ENCODE measurements around the gene SLC22A31.
A peak's percentile ranks its signal among the peaks of the same experiment; 100 is the strongest.
"Not testable (repeated sequence)": the region's sequence is repeated elsewhere in the genome, so short reads cannot be mapped to it uniquely, and the experiment has no call there.

The SLC22A31 gene

GRCh38 chr16:89200124-89200849 is at the start of gene SLC22A31:
SLC22A31 (minus strand) TSS chr16:89200537; CDS start chr16:89200501, 36 bp downstream.
- Histone ChIP-seq H3K27me3 (ENCODE audit: control insufficient read depth, insufficient read depth, low read length) (peaks cover 67% of the 10 kb centered on the region), H3K9ac (ENCODE audit: low read length) (peak within 1 kb of the TSS; percentile 43), H3K4me3 (ENCODE audit: low read depth, low read length) (peak within 1 kb of the TSS; percentile 81), H3K4me1 (ENCODE audit: control insufficient read depth, insufficient read depth, low read length) (peaks cover 11% of the 10 kb centered on the region), H3K27ac (ENCODE audit: low read depth, low read length) (no peak within 1 kb of the TSS), H3K36me3 (ENCODE audit: control insufficient read depth, insufficient read depth, low read length) (no peaks in the 10 kb centered on the region), H3K9me3 (ENCODE audit: control insufficient read depth, insufficient read depth, low read depth, low read length) (no peaks in the 10 kb centered on the region)

GRCh38 chr16:89248196-89248982 is 48.1 kb upstream of the SLC22A31 start:
- Histone ChIP-seq H3K4me1 (ENCODE audit: control insufficient read depth, insufficient read depth, low read length) (no peaks in the 10 kb centered on the region), H3K27me3 (ENCODE audit: control insufficient read depth, insufficient read depth, low read length) (peaks cover 22% of the 10 kb centered on the region), H3K27ac (ENCODE audit: low read depth, low read length) (no peak overlapping the region), H3K9me3 (ENCODE audit: control insufficient read depth, insufficient read depth, low read depth, low read length) (peaks cover 7% of the 10 kb centered on the region; the same call in 1 of the 2 replicates), H3K4me3 (ENCODE audit: low read depth, low read length) (peak overlapping the region; percentile 68), H3K9ac (ENCODE audit: low read length) (no peak overlapping the region), H3K36me3 (ENCODE audit: control insufficient read depth, insufficient read depth, low read length) (no peaks in the 10 kb centered on the region)

- not testable (repeated sequence) for H3K27ac ChIP-seq (ENCODE audit: low read depth, low read length); H3K36me3 ChIP-seq (ENCODE audit: control insufficient read depth, insufficient read depth, low read length); H3K9me3 ChIP-seq (ENCODE audit: control insufficient read depth, insufficient read depth, low read depth, low read length); H3K4me1 ChIP-seq (ENCODE audit: control insufficient read depth, insufficient read depth, low read length)
- Histone ChIP-seq H3K4me3 (ENCODE audit: low read depth, low read length) (peak overlapping the region; percentile 68), H3K27me3 (ENCODE audit: control insufficient read depth, insufficient read depth, low read length) (peaks cover 22% of the 10 kb centered on the region), H3K9ac (ENCODE audit: low read length) (peak overlapping the region; percentile 31)
Observed at GRCh38 chr16:89247734-89248075, 47.4 kb upstream of the SLC22A31 start.

GRCh38 chr16:89246903-89247733 is 46.8 kb upstream of the SLC22A31 start:
- H3K4me1 ChIP-seq (ENCODE audit: control insufficient read depth, insufficient read depth, low read length) = no peaks in the 10 kb centered on the region
- peaks cover 7% of the 10 kb centered on the region; the same call in 1 of the 2 replicates for H3K9me3 ChIP-seq (ENCODE audit: control insufficient read depth, insufficient read depth, low read depth, low read length)
- peak overlapping the region; percentile 73 for H3K9ac ChIP-seq (ENCODE audit: low read length)
- peaks cover 22% of the 10 kb centered on the region for H3K27me3 ChIP-seq (ENCODE audit: control insufficient read depth, insufficient read depth, low read length)
- H3K27ac ChIP-seq (ENCODE audit: low read depth, low read length) = no peak overlapping the region
- H3K4me3 ChIP-seq (ENCODE audit: low read depth, low read length) = peak overlapping the region; percentile 68
- H3K36me3 ChIP-seq (ENCODE audit: control insufficient read depth, insufficient read depth, low read length) = no peaks in the 10 kb centered on the region

GRCh38 chr16:89246383-89246902 is 46.1 kb upstream of the SLC22A31 start:
- Histone ChIP-seq H3K9ac (ENCODE audit: low read length) (peak overlapping the region; percentile 73), H3K27me3 (ENCODE audit: control insufficient read depth, insufficient read depth, low read length) (peaks cover 22% of the 10 kb centered on the region), H3K4me3 (ENCODE audit: low read depth, low read length) (peak overlapping the region; percentile 68), H3K9me3 (ENCODE audit: control insufficient read depth, insufficient read depth, low read depth, low read length) (peaks cover 7% of the 10 kb centered on the region; the same call in 1 of the 2 replicates), H3K36me3 (ENCODE audit: control insufficient read depth, insufficient read depth, low read length) (no peaks in the 10 kb centered on the region), H3K27ac (ENCODE audit: low read depth, low read length) (no peak overlapping the region), H3K4me1 (ENCODE audit: control insufficient read depth, insufficient read depth, low read length) (no peaks in the 10 kb centered on the region)

GRCh38 chr16:89244754-89245153 is 44.4 kb upstream of the SLC22A31 start:
- Histone ChIP-seq H3K36me3 (ENCODE audit: control insufficient read depth, insufficient read depth, low read length) (no peaks in the 10 kb centered on the region), H3K4me1 (ENCODE audit: control insufficient read depth, insufficient read depth, low read length) (no peaks in the 10 kb centered on the region), H3K4me3 (ENCODE audit: low read depth, low read length) (no peak overlapping the region), H3K9me3 (ENCODE audit: control insufficient read depth, insufficient read depth, low read depth, low read length) (peaks cover 4% of the 10 kb centered on the region; the same call in 1 of the 2 replicates), H3K27ac (ENCODE audit: low read depth, low read length) (no peak overlapping the region), H3K27me3 (ENCODE audit: control insufficient read depth, insufficient read depth, low read length) (peaks cover 22% of the 10 kb centered on the region), H3K9ac (ENCODE audit: low read length) (no peak overlapping the region)

GRCh38 chr16:89244264-89244663 is 43.9 kb upstream of the SLC22A31 start:
- not testable (repeated sequence) for H3K36me3 ChIP-seq (ENCODE audit: control insufficient read depth, insufficient read depth, low read length); H3K4me1 ChIP-seq (ENCODE audit: control insufficient read depth, insufficient read depth, low read length); H3K4me3 ChIP-seq (ENCODE audit: low read depth, low read length); H3K9me3 ChIP-seq (ENCODE audit: control insufficient read depth, insufficient read depth, low read depth, low read length); H3K27ac ChIP-seq (ENCODE audit: low read depth, low read length); H3K9ac ChIP-seq (ENCODE audit: low read length)
- peaks cover 22% of the 10 kb centered on the region for H3K27me3 ChIP-seq (ENCODE audit: control insufficient read depth, insufficient read depth, low read length)

GRCh38 chr16:89243664-89244063 is 43.3 kb upstream of the SLC22A31 start:
- Histone ChIP-seq H3K27me3 (ENCODE audit: control insufficient read depth, insufficient read depth, low read length) (peaks cover 17% of the 10 kb centered on the region), H3K27ac (ENCODE audit: low read depth, low read length) (no peak overlapping the region), H3K9ac (ENCODE audit: low read length) (no peak overlapping the region), H3K9me3 (ENCODE audit: control insufficient read depth, insufficient read depth, low read depth, low read length) (peaks cover 4% of the 10 kb centered on the region; the same call in 1 of the 2 replicates), H3K4me1 (ENCODE audit: control insufficient read depth, insufficient read depth, low read length) (no peaks in the 10 kb centered on the region), H3K36me3 (ENCODE audit: control insufficient read depth, insufficient read depth, low read length) (no peaks in the 10 kb centered on the region), H3K4me3 (ENCODE audit: low read depth, low read length) (no peak overlapping the region)

GRCh38 chr16:89242795-89243200 is 42.5 kb upstream of the SLC22A31 start:
- Histone ChIP-seq H3K4me1 (ENCODE audit: control insufficient read depth, insufficient read depth, low read length) (no peaks in the 10 kb centered on the region), H3K9me3 (ENCODE audit: control insufficient read depth, insufficient read depth, low read depth, low read length) (peaks cover 4% of the 10 kb centered on the region; the same call in 1 of the 2 replicates), H3K9ac (ENCODE audit: low read length) (no peak overlapping the region), H3K27ac (ENCODE audit: low read depth, low read length) (no peak overlapping the region), H3K4me3 (ENCODE audit: low read depth, low read length) (no peak overlapping the region), H3K27me3 (ENCODE audit: control insufficient read depth, insufficient read depth, low read length) (peaks cover 8% of the 10 kb centered on the region), H3K36me3 (ENCODE audit: control insufficient read depth, insufficient read depth, low read length) (no peaks in the 10 kb centered on the region)

GRCh38 chr16:89241187-89242007 is 41.1 kb upstream of the SLC22A31 start:
- peak overlapping the region; percentile 20 for H3K27ac ChIP-seq (ENCODE audit: low read depth, low read length)
- H3K9ac ChIP-seq (ENCODE audit: low read length) = peak overlapping the region; percentile 77
- H3K27me3 ChIP-seq (ENCODE audit: control insufficient read depth, insufficient read depth, low read length) = peaks cover 2% of the 10 kb centered on the region; the same call in 1 of the 2 replicates
- H3K4me3 ChIP-seq (ENCODE audit: low read depth, low read length) = peak overlapping the region; percentile 82
- no peaks in the 10 kb centered on the region for H3K4me1 ChIP-seq (ENCODE audit: control insufficient read depth, insufficient read depth, low read length)
- peaks cover 4% of the 10 kb centered on the region; the same call in 1 of the 2 replicates for H3K9me3 ChIP-seq (ENCODE audit: control insufficient read depth, insufficient read depth, low read depth, low read length)
- no peaks in the 10 kb centered on the region for H3K36me3 ChIP-seq (ENCODE audit: control insufficient read depth, insufficient read depth, low read length)

Data from HUES6 (cell line).